ENCODE results near the gene KRT16.
"Not testable (repeated sequence)": the region's sequence is repeated elsewhere in the genome, so short reads cannot be mapped to it uniquely, and the experiment has no call there.

Gene KRT16

GRCh38 chr17:41647038-41647813 is 34.7 kb upstream of the KRT16 start:
- no peak for DNase-seq

GRCh38 chr17:41642252-41643156 is 29.9 kb upstream of the KRT16 start:
- DNase-seq = no peak

DNA sequence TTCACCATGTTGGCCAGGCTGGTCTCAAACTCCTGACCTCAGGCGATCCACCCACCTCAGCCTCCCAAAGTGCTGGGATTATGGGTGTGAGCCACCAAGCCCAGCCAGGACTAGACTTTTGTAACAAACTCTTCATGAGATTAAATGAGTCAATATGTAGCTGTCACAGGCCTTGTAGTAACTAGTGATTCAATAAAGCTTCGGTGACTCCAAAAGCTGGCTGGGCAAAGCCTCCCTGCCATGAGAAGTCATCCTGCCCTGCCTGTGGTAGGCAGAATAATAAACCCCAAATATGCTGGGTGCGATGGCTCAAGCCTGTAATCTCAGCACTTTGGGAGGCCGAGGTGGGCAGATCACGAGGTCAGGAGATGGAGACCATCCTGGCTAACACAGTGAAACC is 28.0 kb upstream of the KRT16 start:
- DNase-seq = not testable (repeated sequence)

DNA sequence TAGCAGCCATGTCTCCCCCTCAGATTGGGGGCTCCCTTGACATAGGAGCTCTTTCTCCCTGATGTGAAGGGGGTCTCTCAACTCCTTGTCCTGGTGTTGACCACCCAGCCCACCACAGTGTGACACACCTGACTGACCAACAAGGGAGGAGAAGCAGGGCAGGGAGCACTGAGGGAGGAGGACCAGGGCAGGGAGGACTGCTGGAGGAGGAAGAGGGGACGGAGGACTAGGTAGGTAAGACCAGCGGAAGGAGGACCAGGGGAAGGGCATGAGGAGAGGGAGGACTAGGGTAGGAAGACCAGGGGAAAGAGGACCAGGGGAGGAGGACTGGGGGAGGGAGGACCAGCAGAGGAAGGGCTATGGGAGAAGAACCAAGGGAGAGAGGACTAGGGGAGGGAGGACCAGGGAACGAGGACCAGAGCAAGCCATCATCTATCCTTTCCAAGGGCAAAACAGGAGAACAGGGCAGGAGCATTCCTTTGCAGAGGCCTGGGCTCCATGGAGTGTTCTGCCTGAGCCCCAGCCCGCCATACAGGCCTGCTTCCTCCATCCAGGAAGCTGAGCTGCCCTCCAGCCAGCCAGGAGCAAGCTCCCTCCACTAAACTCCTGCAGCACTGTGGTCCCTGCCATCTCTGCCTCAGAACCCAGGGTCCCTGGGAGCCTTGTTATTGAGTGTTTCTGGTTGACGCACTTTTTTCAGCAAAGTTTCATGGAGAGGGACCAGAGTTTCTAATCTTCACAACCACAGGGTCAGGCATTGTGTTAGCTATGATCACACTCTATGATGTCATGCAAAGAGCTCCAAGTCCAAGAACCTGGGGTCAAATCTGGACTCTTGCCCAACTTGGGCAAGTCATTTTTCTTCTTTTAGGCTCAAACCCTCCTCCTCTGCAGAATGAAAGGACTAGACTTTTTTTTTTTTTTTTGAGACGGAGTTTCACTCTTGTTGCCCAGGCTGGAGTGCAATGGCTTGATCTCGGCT is 27.2 kb upstream of the KRT16 start:
- DNase-seq = no peak

DNA sequence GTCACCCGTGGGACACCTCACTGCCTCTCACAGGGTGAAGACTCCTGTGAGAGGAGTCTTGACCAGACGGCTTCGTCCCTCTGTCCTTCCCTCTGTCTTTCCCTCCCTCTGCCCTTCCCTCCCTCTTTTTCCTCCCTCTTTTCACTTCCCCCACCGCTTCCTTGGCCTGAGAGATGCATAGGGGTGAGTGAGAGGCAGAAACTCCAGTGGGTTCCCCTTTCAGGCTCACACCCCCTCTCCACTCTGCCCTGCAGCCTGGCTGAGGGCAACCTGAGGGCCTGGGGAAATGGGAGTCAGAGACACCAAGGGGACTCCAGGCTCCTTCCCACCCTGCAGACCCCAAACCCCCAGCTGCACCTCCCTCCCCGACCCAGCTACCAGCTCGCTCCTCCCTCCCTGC is 26.4 kb upstream of the KRT16 start:
- DNase-seq = peak; percentile 28

DNA sequence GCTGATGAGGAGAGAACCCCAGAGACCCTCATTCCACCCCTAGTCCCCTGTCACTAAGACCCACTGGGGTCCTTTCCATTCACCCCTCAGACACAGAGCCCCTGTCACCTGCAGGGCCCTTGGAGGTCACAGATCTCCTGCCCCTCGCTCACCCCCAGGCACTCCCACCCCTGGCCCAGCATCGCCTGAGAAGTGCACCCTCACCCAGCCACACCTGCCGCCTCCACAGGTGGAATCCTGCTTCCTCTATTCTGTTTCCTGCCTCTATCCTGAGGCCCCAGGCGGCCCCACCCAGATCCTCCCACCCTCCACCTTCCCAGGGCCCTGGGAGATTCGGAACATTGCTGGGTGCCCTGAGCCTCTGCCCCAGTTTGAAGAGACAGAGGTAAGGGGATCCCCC is 25.6 kb upstream of the KRT16 start:
- DNase-seq = no peak

GRCh38 chr17:41636652-41637051 is 24.1 kb upstream of the KRT16 start:
- DNase-seq = no peak

GRCh38 chr17:41635121-41636097 is 22.8 kb upstream of the KRT16 start:
- DNase-seq = no peak

DNA sequence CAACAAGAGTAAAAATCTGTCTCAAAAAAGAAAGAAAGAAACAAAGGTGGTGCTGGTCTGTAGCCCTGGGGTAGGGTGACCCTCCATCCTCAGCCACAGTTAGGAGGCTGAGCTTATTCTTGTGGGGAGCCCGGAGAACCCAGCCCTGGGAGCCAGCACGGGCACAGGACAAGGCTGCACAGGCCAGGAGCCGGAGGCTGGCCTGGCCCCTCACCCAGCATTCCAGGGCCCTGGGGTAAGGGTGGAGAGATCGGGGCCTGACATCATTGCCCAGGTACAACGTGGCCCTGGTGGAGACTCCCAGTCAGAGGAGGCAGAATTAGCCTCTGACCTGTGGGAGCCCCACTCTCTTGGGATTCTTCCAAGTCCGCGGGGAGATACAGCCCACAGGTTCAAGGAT is 22.1 kb upstream of the KRT16 start:
- DNase-seq = no peak

- DNase-seq = no peak
These were observed 21.1 kb upstream of the KRT16 start for GRCh38 chr17:41633556-41634199.

DNA sequence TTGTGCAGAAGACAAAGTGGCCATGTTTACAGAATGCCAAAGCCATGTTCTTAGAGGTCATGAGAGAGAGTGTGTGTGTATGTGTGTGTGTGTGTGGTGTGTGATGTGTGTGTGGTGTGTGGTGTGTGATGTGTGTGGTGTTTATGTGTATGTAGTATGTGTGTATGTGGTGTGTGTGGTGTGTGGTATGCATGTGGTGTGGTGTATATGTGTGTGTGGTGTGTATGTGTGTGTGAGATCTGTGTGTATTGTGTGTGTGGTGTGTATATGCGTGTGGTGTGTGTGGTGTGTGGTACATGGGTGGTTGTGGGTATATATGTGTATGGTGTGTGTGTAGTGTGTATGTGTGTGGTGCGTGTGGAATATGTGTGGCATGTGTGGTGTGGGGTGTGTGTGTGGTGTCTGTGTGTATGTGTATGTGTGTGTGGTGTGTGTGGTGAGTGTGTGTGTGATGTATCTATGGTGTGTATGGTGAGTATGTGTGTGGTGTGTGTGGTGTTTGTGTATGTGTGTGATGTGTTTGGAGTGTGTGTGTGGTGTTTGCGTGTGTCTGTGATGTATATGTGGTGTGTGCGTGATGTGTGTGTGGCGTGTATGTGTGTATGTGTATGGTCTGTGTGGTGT is 20.0 kb upstream of the KRT16 start:
- no peak for DNase-seq

DNA sequence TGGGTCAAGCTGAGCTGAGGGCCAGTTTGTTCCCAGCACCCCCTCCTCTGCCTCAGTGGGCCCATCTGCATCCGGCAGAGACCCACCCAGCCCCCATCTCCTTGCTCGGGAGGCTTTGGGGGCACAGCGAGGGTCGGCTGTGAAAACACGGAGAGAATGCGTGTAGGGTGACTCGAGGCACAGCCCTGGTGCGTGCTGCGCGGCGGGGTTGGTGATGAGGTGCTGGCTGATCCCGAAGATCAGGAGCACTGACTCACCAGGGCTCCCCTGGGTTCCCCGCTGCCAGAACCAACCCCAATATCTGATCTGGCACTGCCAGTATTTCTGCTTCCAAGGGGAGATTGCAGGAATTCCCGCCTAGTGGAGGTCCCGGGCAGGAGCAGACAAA is 19.3 kb upstream of the KRT16 start:
- no peak for DNase-seq

DNA sequence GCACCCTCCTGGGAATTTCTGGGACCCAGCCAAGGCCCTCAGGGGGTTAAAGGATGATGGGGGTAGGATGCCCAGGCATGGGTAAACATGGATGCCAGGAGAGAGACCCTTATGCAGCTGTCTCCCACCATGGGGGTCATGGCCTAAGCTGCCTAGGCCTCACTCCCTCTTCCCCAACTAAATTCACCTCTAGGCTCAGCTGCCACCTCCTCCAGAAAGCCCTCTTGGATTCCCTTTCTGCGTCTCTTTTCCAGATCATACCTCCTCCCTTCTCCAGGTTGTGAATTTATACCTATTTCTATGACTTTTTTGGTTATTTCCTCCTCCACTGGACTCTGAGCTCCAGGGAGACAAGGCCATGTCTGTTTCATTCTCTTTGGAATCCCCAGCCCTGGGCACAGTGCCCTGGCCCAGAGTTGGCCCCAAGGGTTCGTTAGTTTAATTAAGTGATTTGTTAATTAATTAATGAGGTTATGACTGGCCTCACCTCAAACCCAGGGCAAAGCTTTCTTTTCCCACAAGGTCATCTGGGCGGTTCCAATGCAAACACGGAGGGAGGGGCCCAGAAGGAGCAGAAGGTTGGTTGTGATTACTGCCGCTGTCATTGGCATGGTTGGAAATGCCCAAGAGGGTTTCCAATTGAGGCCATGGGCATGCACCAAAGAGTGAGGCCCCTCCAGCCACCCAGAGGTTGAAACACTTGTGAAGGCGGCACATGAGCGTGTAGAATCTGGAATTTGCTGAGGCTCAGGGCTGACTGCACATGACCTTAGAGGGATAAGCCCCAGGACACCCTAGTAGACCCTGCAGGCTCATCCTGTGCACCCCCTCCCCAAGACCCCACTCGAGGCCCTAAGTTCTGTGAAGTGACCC is 18.7 kb upstream of the KRT16 start:
- no peak for DNase-seq

DNA sequence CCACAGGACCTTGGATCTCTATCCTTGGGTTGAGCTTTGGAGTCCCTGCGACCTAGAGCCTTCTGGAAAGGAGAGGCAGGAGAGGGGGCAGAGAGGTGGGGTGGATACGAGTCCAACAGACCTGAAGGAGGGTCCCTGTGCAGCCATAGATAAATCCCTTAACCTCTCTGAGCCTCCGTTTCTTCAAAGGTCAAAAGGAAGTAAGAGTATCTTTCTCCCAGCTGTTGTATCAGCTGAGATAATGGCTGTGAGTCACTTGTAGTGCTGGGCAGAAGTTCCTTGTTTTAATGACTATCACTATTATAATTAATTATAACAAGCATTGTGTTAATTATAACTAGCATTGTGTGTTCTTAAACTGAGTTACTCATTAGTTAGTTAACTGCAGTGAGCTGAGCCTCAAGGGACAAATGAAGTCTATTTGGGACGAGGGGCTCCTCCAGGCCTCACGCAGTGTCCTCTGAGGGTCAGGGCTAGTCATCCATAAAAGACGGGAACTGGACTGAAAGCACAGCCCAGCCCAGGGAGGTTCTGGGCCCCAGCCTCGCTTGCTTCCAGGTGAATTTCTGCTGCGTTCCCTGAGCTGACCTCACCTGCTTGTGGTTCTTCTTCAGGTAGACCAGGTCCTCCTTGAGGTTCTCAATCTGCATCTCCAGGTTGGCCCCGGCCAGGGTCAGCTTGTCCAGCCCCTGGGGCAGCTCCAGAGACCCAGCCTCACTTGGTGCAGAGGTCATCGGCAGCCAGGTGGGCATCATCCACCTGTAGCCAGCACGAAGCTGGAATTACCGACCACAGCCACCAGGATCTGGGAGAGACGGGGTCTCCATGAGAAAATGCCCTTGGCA is 17.5 kb upstream of the KRT16 start:
- DNase-seq = no peak

GRCh38 chr17:41629316-41629715 is 16.7 kb upstream of the KRT16 start:
- DNase-seq = no peak

DNA sequence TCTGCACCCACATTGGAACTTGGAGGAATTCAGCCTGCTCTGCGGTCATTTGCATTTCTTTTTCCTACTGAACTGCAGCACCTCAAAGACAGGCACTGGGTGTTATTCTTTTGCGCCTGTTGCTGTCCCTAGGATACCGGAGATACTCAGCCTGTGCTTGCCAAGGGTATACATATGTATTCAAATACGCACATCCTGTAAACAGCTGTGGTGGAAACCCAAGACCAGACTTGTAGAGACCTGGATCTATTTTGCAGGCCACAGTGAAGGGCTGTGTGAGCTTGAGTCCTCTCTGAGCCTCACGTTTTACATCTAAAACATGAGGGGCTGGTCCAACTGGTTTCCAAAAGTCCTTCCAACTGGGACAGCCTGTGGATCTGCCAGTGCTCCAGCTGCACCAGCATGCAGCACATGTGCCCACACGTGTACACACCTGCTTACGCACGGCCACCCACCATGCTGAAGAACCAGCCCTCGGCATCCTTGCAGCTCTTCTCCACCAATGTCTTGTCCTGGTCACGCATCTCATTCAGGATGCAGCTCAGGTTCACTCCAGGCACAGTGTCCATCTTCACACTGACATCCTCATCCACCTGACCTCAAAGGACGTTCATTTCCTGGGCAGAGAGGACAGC is 16.2 kb upstream of the KRT16 start:
- not testable (repeated sequence) for DNase-seq

- DNase-seq = not testable (repeated sequence)
These were observed 15.5 kb upstream of the KRT16 start for GRCh38 chr17:41628073-41628370.

- DNase-seq = no peak
These were observed 14.9 kb upstream of the KRT16 start for GRCh38 chr17:41627316-41628072.

Measured in GDM1 (cell line).